NCI-H1105 treated with DMSO at 0.1 percent for 48 hours (cell line): Measurements from ENCODE around the gene IFNAR1.
"Not testable (repeated sequence)": the region's sequence is repeated elsewhere in the genome, so short reads cannot be mapped to it uniquely, and the experiment has no call there.

ENCODE experiments used
- DNase-seq: peaks from one replicate; lab custom pipeline; 2025; lab: John Stamatoyannopoulos, UW

Gene IFNAR1

DNA sequence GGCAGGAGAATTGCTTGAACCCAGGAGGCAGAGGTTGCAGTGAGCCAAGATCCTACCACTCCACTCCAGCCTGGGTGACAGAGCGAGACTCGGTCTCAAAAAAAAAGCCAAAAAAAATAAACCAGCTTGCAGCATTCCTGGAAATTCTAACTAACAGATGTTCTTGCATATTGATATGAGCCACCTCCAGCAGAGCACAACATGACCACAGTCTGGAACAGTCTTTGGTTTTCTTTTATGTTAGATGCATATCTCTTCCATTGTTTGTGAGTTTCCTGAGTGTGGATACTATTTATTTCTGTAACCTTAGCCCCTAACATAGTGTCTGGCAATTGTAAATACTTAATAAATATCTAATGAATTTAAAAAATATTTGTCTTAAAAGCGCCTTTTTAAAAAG is 23.9 kb downstream of the IFNAR1 start:
- DNase-seq = no peak

DNA sequence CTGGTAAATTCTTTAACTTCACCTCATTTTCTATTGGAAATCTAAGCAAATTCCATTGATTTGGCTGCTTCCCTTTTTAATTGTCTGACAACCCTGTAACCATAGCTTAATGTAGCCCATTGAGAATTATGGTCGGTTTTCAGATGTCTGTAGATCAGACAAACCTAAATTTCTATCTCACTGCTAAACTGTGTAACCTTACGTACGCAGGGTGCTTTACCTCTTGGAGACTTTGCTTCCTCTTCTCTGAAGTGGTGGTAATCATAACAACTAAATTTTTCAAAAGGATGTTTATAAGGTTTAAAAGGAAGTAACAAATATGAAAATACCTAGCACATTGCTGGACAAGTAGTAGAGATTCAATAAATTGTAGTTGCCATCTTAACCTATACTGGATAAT is 25.9 kb downstream of the IFNAR1 start:
- DNase-seq = no peak

DNA sequence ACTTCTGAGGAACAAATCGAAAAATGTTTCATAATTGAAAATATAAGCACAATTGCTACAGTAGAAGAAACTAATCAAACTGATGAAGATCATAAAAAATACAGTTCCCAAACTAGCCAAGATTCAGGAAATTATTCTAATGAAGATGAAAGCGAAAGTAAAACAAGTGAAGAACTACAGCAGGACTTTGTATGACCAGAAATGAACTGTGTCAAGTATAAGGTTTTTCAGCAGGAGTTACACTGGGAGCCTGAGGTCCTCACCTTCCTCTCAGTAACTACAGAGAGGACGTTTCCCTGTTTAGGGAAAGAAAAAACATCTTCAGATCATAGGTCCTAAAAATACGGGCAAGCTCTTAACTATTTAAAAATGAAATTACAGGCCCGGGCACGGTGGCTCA is 30.6 kb downstream of the IFNAR1 start:
- DNase-seq = no peak

DNA sequence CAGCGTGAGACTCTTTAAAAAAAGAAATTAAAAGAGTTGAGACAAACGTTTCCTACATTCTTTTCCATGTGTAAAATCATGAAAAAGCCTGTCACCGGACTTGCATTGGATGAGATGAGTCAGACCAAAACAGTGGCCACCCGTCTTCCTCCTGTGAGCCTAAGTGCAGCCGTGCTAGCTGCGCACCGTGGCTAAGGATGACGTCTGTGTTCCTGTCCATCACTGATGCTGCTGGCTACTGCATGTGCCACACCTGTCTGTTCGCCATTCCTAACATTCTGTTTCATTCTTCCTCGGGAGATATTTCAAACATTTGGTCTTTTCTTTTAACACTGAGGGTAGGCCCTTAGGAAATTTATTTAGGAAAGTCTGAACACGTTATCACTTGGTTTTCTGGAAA is 31.2 kb downstream of the IFNAR1 start:
- DNase-seq = no peak

DNA sequence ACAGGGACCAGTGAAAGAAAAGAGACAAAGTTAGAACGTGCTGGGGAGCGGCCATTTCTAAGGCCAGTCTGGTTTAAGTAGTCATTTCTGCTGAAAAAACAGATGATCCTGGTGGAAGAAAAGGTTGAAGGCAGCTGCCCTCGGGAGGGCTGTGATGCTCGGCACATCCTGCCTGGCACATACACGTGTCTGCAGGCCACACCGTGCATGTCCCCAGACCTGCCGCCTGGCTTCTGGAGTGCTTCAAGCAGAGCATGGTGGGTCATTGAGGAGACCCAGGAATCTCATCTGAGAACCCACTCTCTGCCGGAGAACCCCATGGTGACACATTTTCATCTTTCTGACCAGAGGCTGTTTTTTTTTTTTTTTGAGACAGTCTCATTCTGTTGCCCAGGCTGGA is 32.4 kb downstream of the IFNAR1 start:
- DNase-seq = no peak

DNA sequence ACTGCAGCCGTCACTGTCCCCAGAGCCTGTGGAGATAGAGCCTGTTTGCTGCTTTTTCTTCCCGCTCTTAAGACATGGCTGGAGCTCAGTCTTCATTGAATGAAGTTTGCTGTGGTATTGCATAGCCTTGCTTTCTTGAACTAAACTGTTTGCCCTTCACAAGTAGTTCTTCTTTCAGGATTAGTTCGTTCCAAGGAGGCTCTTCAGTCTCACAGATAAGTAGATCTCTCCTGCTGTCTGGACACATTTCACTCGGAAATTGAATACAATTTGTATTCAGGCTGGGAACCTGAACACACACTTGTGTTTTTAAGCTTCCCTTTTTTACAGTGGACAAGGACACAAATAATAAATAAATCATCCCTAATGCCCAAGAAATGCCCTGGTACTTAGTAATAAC is 34.7 kb downstream of the IFNAR1 start:
- no peak for DNase-seq

DNA sequence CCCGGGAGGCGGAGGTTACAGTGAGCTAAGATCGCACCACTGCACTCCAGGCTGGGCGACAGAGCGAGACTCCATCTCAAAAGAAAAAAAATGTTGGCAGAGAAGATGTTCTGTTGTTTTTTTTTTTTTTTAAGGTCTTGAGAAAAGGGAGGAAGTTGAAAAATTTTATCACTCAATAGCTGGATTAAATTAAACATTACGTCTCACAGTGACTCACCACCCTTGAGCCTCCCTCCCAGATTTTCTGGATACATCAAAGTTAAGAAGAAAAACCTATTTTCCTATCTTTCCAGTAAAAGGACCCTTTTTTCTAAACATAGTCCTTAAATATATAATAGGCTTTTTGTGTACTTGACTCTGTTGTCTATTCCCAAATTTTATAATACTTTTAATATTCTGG is 35.5 kb downstream of the IFNAR1 start:
- no peak for DNase-seq

DNA sequence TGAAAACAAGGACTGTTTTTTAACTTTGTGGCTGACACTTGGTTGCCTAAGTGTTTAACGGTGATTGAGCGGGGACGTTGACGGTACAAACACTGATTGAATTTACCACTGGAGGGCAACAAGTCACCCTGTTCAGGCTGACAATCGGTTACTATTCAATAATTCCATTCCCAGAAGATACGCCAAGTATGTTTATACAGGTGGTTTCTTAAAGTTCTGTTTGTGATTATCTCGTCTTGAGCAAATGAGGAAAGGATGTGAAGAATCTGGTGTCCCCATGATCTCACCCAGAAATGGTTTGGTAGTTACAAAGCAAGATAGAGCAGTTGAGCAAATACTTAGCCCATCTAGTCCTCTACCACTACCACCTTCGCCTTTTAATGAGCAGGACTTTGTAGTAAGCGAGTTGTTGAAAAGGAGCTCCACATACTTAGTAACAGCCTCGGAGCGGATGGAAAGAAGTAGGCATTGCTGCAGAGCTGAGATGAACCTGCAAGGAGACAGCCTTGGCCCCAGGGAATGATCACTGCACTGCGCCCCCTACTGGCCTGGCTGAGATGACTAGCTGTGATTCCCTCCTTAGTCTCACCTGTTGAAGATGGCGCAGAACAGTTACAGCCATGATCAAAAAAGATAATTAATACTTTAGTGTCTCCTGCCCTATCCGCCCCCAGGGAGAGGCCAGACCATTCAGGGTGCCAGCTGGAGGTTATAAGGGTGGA is 36.3 kb downstream of the IFNAR1 start:
- peak; percentile 91 for DNase-seq

DNA sequence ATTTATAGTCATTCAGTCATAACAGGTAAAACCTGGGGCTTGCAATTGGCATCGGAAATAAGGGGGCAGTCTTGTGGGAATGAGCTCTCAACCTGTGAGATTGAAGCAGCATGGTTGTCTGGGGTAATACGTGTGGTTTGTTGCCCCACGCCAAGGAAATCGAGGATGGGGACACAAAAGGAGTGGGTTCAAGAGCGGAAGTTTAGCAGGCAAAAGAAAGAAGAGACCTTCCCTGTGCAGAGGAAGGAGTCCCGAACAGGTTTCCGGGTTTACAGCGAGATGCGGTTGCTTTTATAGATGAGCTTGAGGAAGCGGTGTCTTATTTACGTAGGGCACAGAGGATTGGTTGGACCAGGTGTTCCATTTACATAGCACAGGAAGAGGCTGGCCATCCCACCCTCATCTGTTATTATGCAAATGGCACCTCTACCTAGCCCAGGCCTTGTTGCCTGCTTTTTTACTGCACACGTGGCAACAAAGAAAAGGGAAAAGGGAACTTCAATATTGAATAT is 37.3 kb downstream of the IFNAR1 start:
- DNase-seq = no peak

DNA sequence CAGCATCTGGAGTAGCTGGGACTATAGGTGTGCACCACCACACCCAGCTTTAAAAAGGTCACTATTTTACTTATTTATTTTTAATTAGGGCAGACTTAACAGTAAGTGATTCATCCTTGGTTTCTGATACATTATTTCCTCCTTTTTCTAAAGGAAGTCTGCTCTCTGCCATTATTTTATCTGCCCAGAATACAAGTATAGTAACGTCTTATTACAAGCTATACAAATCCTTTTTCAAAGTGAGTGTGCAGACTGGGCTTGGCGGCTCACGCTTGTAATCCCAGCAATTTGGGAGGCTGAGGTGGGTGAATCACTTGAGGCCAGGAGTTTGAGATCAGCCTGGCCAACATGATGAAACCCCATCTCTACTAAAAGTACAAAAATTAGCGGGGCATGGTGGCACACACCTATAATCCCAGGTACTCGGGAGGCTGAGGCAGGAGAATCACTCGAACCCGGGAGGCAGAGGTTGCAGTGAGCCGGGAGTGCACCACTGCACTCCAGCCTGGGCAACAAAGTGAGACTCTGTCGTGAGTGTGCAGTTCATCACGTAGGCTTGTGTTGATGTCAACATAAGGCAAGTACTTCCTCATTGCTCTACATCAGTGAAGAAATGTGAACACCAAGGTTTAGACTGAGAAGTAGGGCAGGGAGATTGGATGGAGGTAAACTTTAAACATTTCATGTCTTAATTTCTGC is 39.3 kb downstream of the IFNAR1 start:
- DNase-seq = not testable (repeated sequence)

DNA sequence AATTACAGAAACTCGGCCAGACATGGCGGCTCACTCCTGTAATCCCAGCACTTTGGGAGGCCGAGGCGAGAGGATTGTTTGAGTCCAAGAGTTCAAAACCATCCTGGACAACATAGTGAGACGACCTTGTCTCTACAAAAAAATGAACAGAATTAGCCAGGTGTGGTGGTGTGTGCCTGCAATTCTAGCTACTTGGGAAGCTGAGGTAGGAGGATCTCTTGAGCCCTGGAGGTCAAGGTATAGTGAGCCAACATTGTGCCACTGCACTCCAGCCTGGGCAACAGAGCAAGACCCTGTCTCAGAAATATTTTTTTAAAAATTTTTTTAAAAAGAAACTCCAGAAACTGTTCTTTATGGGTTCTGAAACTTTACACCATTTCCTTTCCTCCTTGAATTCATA is 40.1 kb downstream of the IFNAR1 start:
- DNase-seq = no peak

DNA sequence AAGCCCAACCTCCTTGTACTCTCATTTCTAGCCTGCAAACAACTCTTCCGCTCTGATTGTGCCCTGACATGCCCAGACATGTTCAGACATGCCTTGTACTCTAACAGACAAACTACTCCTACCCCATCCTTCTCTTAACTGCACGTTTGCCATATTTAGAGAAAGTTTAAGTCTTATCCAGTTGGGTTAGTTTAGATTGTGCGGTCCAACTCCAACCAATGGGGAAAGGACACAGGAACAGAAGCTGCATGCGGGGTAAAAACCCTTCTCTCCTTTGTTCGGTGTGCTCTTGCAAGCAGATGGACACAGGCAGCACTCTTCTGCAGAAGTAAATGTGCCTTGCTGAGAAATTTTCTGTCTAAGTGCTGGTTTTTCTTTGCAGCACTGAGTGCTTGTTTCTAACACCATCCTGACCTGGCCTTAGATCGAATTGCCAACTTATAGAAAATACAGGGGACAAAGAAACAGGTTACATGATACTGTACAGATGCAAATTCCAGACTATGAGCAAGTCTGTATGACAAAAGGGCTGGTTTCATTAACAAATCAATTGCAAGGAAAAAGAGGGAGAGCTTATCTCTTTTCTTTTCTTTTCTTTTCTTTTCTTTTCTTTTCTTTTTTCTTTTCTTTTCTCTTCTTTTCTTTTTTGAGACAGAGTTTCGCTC is 42.7 kb downstream of the IFNAR1 start:
- DNase-seq = peak; percentile 50

DNA sequence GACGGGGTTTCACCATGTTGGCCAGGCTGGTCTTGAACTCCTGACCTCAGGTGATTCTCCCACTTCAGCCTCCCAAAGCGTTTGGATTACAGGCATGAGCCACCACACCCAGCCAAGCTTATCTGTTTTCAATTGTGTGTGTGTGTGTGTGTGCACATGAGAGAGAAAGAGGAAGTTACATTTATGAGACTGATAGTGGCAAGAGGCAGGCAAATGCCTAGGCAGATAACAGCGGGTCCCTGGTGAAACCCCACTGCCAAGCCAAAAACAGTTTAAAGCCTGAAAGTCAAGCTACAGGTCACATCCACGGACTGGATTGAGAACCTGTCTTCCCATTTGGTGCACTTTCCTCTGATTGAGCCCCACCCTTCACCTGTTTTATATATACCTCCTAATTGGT is 43.4 kb downstream of the IFNAR1 start:
- DNase-seq = no peak

DNA sequence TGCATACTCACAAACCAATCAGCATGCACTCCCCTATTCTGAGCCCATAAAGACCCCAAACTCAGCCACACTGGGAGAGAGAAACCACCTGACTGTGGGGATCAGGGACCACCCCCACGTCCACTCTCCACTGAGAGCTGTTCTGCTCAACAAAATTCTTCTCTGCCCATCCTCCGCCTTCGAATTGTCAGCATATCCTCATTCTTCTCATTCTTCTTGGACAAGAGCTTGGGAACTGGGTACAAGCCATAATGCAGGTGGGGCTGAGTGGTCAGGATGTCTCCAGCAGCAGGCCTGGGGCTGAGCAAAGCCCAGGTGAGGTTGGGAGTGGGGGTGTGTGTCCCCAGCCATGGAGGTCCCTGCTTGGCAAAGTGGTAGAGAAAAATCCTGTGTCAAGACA is 43.8 kb downstream of the IFNAR1 start:
- DNase-seq = no peak

DNA sequence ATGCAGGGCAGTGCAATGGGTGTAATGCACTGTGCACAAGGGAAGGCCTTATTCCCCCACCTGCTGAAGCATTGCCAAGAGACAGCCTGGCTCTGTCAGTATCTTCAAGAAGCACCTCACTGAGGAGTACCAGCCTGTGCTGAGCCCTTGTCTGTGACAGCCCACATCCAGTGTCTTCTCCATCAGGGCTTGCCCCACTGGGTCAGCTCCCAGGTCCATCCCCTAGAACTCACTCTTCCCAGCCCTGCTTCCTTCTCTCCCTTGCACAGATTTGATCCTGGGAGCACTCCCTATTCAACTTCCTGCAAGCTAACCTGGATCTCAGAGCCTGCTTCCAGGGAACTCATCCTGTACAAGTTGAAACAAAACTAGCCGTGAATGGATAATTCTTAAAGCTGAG is 44.8 kb downstream of the IFNAR1 start:
- DNase-seq = no peak

DNA sequence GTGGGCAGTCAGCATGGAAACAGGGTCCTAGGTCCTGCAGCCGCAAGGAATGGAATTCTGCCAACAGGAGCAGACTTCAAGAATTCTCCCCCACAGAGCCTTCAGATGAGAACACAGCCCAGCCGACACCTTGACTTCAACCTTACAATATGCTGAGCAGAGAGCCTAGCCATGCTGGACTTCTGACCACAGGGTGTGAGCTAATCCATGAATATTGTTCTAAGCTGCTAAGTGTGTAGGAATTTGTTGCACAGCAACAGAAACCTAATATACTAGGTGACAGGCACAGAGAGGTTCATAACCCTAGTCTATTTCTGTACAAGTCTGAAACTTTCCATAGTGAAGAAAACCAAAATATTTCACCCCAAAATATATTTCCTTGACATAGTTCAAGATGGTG is 45.5 kb downstream of the IFNAR1 start:
- DNase-seq = no peak

DNA sequence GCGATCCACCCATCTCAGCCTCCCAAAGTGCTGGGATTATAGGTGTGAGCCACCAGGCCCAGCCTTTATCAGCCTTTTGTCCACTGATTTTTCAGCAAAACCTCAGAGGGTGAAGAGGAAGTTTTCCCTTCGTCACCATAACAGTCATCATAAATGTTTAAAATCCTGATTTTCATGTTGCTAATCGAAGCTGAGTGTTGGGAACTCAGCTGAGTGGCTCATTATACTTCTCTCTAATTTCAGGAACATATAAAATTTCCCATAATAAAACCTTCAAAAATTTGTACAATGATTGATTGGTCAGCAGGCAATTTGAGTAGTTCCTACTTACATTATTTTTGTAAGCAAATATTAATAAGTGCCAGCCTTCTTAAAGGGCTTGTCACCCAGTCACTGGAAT is 46.6 kb downstream of the IFNAR1 start:
- no peak for DNase-seq

DNA sequence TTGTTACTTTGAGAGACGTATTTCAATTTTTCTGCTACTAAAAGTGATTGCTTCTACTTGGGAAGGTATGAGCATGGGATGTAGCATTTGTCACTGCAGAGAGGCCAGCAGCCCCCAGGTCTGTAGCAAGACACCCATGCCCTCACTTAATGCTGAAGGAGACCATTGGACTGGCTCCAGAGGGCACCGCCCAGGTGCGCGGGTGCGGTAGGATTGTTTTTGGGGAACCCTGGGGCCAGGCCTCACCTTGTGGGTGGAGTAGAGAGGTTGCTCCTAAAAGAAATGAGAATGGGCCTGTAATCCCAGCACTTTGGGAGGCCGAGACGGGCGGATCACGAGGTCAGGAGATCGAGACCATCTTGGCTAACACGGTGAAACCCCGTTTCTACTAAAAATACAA is 47.8 kb downstream of the IFNAR1 start:
- DNase-seq = no peak

DNA sequence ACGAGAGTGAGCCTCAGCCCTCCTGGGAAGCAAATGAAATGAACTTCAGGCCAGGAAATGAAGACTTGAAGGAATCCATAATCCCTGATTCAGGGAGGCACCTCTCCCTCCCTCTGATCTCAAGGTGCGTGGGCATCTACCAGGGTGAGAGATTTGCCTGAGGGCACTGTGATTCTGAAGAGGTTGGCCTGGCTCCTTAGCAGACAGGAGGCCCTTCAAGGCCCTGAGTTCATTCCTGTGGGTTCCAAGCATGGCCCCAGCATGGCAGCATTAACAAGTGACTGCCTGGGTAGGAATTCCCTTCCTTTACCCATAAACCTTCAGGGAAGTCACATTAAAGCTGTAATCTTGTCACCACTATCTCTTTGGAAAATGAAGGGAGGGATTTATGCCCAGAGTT is 48.7 kb downstream of the IFNAR1 start:
- DNase-seq = no peak

DNA sequence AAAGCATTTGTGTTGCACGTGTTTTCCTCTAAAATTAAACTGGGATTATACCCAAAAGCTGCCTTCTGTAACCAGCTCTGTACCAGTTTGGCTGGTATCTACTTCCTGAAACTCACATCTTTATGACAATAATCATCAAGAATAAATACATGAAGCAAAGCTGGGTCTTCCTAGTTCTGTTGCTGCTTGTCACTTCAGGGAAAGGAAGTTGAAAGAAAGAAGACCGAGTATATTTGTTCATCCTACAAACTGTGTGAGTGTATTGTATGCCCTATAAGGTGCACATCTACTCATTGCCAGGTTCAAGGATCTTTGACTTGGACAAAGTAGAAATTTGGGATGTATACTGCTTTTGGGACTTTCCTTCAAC is 49.3 kb downstream of the IFNAR1 start:
- no peak for DNase-seq

DNA sequence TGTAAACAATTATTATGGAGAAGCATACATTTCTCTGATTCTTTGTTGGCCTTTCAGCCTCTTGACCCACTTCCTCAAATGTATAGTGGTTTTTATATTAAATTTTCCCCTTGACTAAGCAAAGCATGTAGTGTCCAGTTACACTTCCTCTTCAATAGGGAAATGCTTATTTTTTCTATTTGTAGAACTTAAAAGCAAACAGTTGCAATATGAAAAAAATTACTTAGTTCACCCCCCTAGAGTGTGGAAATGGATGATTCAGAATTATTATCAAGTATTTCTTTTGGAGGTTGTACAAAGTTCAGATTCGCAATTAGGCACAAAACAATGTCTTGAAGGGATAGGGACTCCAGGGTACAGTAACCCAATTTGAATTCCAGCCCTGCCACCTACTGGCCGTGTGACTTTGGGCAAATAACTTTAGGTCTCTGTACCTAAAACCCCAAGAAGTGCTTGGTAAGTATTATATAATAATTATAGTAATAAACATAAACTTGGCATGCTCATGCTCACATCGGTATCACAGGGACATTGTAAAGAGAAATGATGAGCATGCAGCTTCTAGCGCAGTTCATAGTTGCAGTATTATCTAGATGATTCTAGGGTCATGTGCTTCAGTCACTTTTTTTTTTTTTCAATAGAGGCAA is 49.8 kb downstream of the IFNAR1 start:
- peak; percentile 50 for DNase-seq

DNA sequence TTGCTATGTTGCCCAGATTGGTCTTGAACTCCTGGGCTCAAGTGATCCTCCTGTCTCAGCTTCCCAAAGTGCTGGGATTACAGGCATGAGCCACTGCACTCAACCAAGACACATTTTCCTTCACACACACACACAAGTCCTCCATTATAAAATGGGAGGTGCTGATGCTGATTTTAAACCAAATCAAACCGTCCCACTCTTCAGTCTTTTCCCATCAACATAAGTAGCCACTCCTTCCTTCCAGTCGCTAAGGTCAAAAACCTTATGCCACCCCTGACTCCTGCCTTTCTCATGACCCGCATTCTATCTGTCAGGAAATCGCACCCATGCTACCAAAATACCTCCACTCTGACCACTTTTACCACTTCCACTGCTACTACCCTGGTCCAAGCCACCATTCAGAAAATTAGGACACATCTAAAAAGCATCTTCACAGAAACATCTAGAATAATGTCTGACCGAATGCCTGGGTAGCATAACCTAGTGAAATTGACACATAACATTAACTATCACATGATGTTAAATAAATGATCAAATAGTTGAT is 50.4 kb downstream of the IFNAR1 start:
- DNase-seq = no peak
